IPS DF 6.9 (cell line): ENCODE results near the gene FKBP14.

ENCODE experiments used
- DNase-seq: peaks from one replicate; pipeline ENCODE4 v3.0.0-alpha.2; 2013; ENCODE audit warnings: low read depth, low spot score
- H3K27ac ChIP-seq: one replicate; pipeline ENCODE4 v1.5.1; 2013; ENCODE audit warnings: low read length, control low read depth
- H3K27me3 ChIP-seq: 2 replicates; pipeline ENCODE4 v1.6.1; 2013; ENCODE audit warnings: mild to moderate bottlenecking, low read length; ENCODE audit not compliant: control insufficient read depth, insufficient read depth
- H3K36me3 ChIP-seq: 2 replicates; pipeline ENCODE4 v1.6.1; 2013; ENCODE audit warnings: low read length; ENCODE audit not compliant: control insufficient read depth, insufficient read depth
- H3K4me1 ChIP-seq: 2 replicates; pipeline ENCODE4 v1.6.1; 2013; ENCODE audit warnings: low read length; ENCODE audit not compliant: control insufficient read depth, insufficient read depth
- H3K4me3 ChIP-seq: 2 replicates; pipeline ENCODE4 v1.5.1; 2013; ENCODE audit warnings: mild to moderate bottlenecking, low read length
- H3K9me3 ChIP-seq: 2 replicates; pipeline ENCODE4 v1.6.1; 2013; ENCODE audit warnings: low read length, inconsistent platforms; ENCODE audit not compliant: control insufficient read depth, insufficient read depth
- WGBS: extraction: QIAGEN DNeasy Blood & Tissue Kit; methylation state at CpG from one replicate; pipeline ENCODE4 v1.1.7; 2013; ENCODE audit warnings: mixed read lengths, missing lambda C conversion rate; ENCODE audit not compliant: insufficient read length, insufficient coverage; 5-methylcytosine and 5-hydroxymethylcytosine counted together

Gene FKBP14

DNA sequence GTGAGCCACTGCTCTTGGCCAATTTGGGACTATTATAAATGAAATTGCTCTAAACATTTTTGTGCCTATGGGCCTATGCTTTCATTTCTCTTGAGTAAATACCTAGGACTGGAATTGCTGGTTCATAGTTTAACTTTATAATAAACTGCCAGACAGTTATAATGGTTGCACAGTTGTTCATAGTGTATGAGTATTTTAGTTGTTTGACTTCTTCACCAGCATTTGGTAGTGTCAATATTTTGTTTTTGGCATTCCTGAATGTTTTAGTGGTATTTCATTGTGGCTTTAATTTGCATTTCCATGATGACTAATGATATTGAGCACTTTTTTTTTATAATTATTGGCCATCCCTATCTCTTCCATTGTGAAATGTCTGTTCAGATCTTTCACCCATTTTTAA is 31.2 kb upstream of the FKBP14 start:
- no peaks in the 10 kb centered on the region for H3K9me3 ChIP-seq
- no peaks in the 10 kb centered on the region; the same call in 1 of the 2 replicates for H3K27me3 ChIP-seq
- H3K36me3 ChIP-seq = peaks cover 4% of the 10 kb centered on the region; the same call in 1 of the 2 replicates
- H3K4me3 ChIP-seq = no peak overlapping the region
- no peaks in the 10 kb centered on the region for H3K4me1 ChIP-seq
- no peak for DNase-seq
- no peak overlapping the region for H3K27ac ChIP-seq

DNA sequence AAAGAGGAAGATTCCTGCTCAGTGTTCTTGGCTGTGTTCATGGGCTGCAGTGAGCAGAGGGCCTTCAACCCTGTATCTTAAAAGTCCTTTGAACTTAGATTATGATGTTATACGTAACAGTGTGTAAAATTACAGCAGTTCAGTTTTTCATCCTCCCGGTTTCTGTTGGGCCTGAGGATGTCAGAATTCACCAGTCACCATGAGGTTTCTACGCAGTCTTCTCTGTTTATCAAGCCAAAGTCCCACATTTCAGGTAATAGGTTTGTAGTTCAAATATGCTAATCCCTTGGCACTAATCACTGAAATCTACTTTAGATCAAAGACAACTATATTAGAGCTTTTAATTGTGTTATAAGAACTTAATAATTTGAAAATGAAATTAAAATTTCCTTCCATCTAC is 26.6 kb upstream of the FKBP14 start:
- WGBS = no CpG with 5 or more reads among the region's 3 CpGs
- no peak for DNase-seq
- no peak overlapping the region for H3K4me3 ChIP-seq
- no peaks in the 10 kb centered on the region for H3K4me1 ChIP-seq
- peaks cover 9% of the 10 kb centered on the region; the same call in 1 of the 2 replicates for H3K36me3 ChIP-seq
- no peaks in the 10 kb centered on the region for H3K9me3 ChIP-seq
- no peak overlapping the region for H3K27ac ChIP-seq
- no peaks in the 10 kb centered on the region; the same call in 1 of the 2 replicates for H3K27me3 ChIP-seq

GRCh38 chr7:30049173-30049572 is 22.7 kb upstream of the FKBP14 start:
- Histone ChIP-seq H3K9me3 (no peaks in the 10 kb centered on the region), H3K4me3 (no peak overlapping the region), H3K27me3 (no peaks in the 10 kb centered on the region), H3K36me3 (peaks cover 7% of the 10 kb centered on the region; the same call in 1 of the 2 replicates), H3K4me1 (no peaks in the 10 kb centered on the region), H3K27ac (no peak overlapping the region)
- no peak for DNase-seq
- no CpG with 5 or more reads among the region's 4 CpGs for WGBS

GRCh38 chr7:30048582-30048981 is 22.1 kb upstream of the FKBP14 start:
- Histone ChIP-seq H3K9me3 (no peaks in the 10 kb centered on the region), H3K27me3 (no peaks in the 10 kb centered on the region), H3K36me3 (peaks cover 7% of the 10 kb centered on the region; the same call in 1 of the 2 replicates), H3K4me1 (no peaks in the 10 kb centered on the region), H3K4me3 (no peak overlapping the region), H3K27ac (no peak overlapping the region)
- DNase-seq = no peak
- WGBS = no CpG with 5 or more reads among the region's 2 CpGs

GRCh38 chr7:30047124-30047523 is 20.6 kb upstream of the FKBP14 start:
- no peak overlapping the region for H3K27ac ChIP-seq
- H3K4me1 ChIP-seq = no peaks in the 10 kb centered on the region
- H3K36me3 ChIP-seq = peaks cover 7% of the 10 kb centered on the region; the same call in 1 of the 2 replicates
- no peak for DNase-seq
- WGBS = no CpG with 5 or more reads among the region's 2 CpGs
- H3K27me3 ChIP-seq = no peaks in the 10 kb centered on the region
- no peak overlapping the region for H3K4me3 ChIP-seq
- H3K9me3 ChIP-seq = no peaks in the 10 kb centered on the region

DNA sequence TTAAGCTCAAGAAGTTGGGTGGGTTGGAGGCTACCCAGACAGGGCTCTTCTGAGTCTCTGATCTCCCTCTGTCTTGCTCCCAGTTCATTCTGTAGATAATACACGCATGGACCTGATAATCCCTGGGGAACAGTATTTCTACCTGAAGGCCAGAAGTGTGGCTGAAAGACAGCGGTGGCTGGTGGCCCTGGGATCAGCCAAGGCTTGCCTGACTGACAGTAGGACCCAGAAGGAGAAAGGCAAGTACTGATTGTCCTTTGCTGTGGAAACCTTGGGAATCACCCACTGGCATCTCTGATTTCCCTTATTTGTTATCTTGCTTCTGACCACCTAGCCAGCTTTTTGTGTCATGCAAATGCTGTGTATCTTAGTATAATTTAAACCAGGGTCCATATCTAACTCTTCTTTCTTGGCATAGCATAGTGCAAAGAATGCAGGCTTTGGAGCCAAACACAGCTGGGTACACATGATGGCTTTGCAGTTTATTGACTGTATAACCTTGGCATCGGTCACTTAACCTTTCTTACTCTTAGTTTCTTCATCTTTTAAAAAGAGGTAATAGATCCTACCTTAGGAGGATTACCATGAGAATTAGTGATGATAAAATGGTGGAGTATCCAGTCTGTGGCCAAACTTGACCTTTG is 19.7 kb upstream of the FKBP14 start:
- Histone ChIP-seq H3K36me3 (peaks cover 7% of the 10 kb centered on the region; the same call in 1 of the 2 replicates), H3K9me3 (no peaks in the 10 kb centered on the region), H3K4me1 (no peaks in the 10 kb centered on the region), H3K27me3 (no peaks in the 10 kb centered on the region), H3K27ac (no peak overlapping the region), H3K4me3 (no peak overlapping the region)
- no CpG with 5 or more reads among the region's 3 CpGs for WGBS
- no peak for DNase-seq

DNA sequence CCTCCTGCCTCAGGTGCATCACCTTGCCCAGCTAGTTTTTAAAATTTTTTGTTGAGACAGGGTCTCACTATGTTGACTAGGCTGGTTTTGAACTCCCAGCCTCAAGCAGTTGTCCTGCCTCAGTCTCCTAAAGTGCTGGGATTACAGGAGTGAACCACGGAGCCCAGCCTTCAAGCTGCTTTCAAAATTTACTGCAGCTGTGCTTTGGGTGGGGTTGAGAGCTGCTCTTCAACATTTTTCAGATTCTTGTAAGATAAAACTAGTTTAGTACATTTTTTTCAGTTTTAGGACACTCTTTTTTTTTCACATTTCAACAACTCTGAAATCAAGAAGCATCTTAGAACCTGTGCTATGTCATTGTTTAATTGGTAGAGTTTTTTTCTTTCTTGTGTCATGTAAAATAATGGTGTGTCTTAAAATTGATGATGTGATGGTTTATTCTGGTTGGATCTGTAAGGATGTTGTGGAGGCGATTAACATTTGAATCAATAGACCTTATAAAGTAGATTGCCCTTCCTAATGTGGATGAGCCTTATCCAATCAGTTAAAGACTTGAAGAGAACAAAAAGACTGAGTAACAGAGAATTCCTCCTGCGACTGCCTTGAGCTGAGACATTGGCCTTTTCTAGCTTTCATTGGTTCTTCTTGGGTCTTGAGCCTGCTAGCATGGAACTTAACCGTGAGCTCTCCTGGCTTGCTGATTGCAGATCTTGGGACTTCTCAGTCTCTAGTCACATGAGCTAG is 15.2 kb upstream of the FKBP14 start:
- no CpG with 5 or more reads among the region's 4 CpGs for whole genome bisulfite sequencing
- no peaks in the 10 kb centered on the region for H3K9me3 ChIP-seq
- no peak overlapping the region for H3K4me3 ChIP-seq
- H3K27me3 ChIP-seq = no peaks in the 10 kb centered on the region
- H3K27ac ChIP-seq = no peak overlapping the region
- no peak for DNase-seq
- H3K36me3 ChIP-seq = peaks cover 2% of the 10 kb centered on the region; the same call in 1 of the 2 replicates
- 0 out of 2 replicates have a peak, but pooled peaks cover 1% of the 10 kb centered on the region for H3K4me1 ChIP-seq

GRCh38 chr7:30040938-30041337 is 14.4 kb upstream of the FKBP14 start:
- Histone ChIP-seq H3K27me3 (no peaks in the 10 kb centered on the region), H3K27ac (no peak overlapping the region), H3K36me3 (peaks cover 2% of the 10 kb centered on the region; the same call in 1 of the 2 replicates), H3K4me3 (no peak overlapping the region), H3K9me3 (no peaks in the 10 kb centered on the region), H3K4me1 (0 out of 2 replicates have a peak, but pooled peaks cover 1% of the 10 kb centered on the region)
- no peak for DNase-seq

GRCh38 chr7:30038196-30038980 is 11.9 kb upstream of the FKBP14 start:
- Histone ChIP-seq H3K4me3 (no peak overlapping the region), H3K27me3 (no peaks in the 10 kb centered on the region), H3K36me3 (no peaks in the 10 kb centered on the region), H3K4me1 (0 out of 2 replicates have a peak, but pooled peaks cover 1% of the 10 kb centered on the region), H3K9me3 (no peaks in the 10 kb centered on the region), H3K27ac (no peak overlapping the region)
- no peak for DNase-seq
- 100% methylated on average over 2 of the region's 3 CpGs for WGBS

- no peak for DNase-seq
Measured at GRCh38 chr7:30036220-30036619, 9.7 kb upstream of the FKBP14 start.

More at GRCh38 chr7:30036220-30036619, 9.7 kb upstream of the FKBP14 start:
- WGBS = no CpG with 5 or more reads among the region's 2 CpGs
- H3K4me3 ChIP-seq = no peak overlapping the region
- no peak overlapping the region for H3K27ac ChIP-seq
- H3K4me1 ChIP-seq = 0 out of 2 replicates have a peak, but pooled peaks cover 1% of the 10 kb centered on the region
- H3K9me3 ChIP-seq = no peaks in the 10 kb centered on the region
- H3K27me3 ChIP-seq = no peaks in the 10 kb centered on the region
- H3K36me3 ChIP-seq = no peaks in the 10 kb centered on the region
